IMR-90 (cell line): ENCODE measurements around the gene STPG1. TPM values are rescaled to one million over a fixed set of nuclear protein-coding genes. Genes with fewer than 3 reads are reported as not detected.

Experiments
- ATAC-seq: fragments of 200-7000 bp; cut with Tn5 transposase; 2 replicates; pipeline ENCODE4 v1.9.1; 2020; ENCODE audit warnings: low read depth, mild to moderate bottlenecking, moderate library complexity
- BruUV-seq: library from RNA; stranded (reverse); fragments of 400-500 nt; replicated peaks from 2 replicates; lab custom pipeline; 2021; lab: Mats Ljungman, UMichigan
- CTCF ChIA-PET: fragments of 300-600 bp; formaldehyde crosslinking; extraction: SDS; loops from one replicate; lab custom pipeline; 2021; ENCODE audit warnings: antibody characterized with exemption; lab: Yijun Ruan, JAX
- POLR2A ChIA-PET: fragments of 300-600 bp; sonication (Branson Sonifier 250); formaldehyde crosslinking; loops from one replicate; lab custom pipeline; 2022; ENCODE audit warnings: antibody characterized with exemption; ENCODE audit not compliant: unreplicated experiment; lab: Charles Lee
- DNase-seq: peaks from one replicate; pipeline ENCODE4 v3.0.0; 2013
- H2AFZ ChIP-seq: replicated peaks from 2 replicates; pipeline ENCODE3; 2013; ENCODE audit warnings: low read length, mild to moderate bottlenecking; ENCODE audit not compliant: poor library complexity
- H2AK5ac ChIP-seq: 2 replicates; pipeline ENCODE4 v1.6.1; 2013; ENCODE audit warnings: low read depth, low read length, inconsistent platforms
- H2AK9ac ChIP-seq: replicated peaks from 2 replicates; pipeline ENCODE3; 2013; ENCODE audit warnings: mild to moderate bottlenecking, low read depth, low read length, moderate library complexity; ENCODE audit not compliant: poor library complexity
- H2BK120ac ChIP-seq: 2 replicates; pipeline ENCODE4 v1.6.1; 2013; ENCODE audit warnings: low read depth, low read length, inconsistent platforms
- H2BK15ac ChIP-seq: 3 replicates; pipeline ENCODE4 v1.6.1; 2013; ENCODE audit warnings: low read depth, low read length, inconsistent platforms
- H2BK20ac ChIP-seq: 2 replicates; pipeline ENCODE4 v1.6.1; 2013; ENCODE audit warnings: low read depth, mild to moderate bottlenecking, inconsistent platforms, low read length, moderate library complexity
- H2BK5ac ChIP-seq: 2 replicates; pipeline ENCODE4 v1.6.1; 2013; ENCODE audit warnings: mild to moderate bottlenecking, low read depth, low read length, inconsistent platforms; ENCODE audit not compliant: poor library complexity, severe bottlenecking
- H3K14ac ChIP-seq: replicated peaks from 2 replicates; pipeline ENCODE4 v1.6.1; 2013; ENCODE audit warnings: low read depth, low read length, inconsistent platforms
- H3K18ac ChIP-seq: 2 replicates; pipeline ENCODE4 v1.6.1; 2013; ENCODE audit warnings: low read depth, low read length, control low read depth
- H3K23ac ChIP-seq: 2 replicates; pipeline ENCODE4 v1.6.1; 2013; ENCODE audit warnings: low read depth, low read length, inconsistent platforms
- H3K27ac ChIP-seq: 2 replicates; pipeline ENCODE4 v1.5.1; 2013; ENCODE audit warnings: mild to moderate bottlenecking, control low read depth, low read length; ENCODE audit not compliant: insufficient read depth
- H3K27me3 ChIP-seq: 2 replicates; pipeline ENCODE4 v1.6.1; 2013; ENCODE audit warnings: low read length; ENCODE audit not compliant: control insufficient read depth, insufficient read depth
- H3K36me3 ChIP-seq: 2 replicates; pipeline ENCODE4 v1.6.1; 2013; ENCODE audit warnings: low read length, mixed read lengths; ENCODE audit not compliant: control insufficient read depth, insufficient read depth
- H3K4ac ChIP-seq: 2 replicates; pipeline ENCODE4 v1.6.1; 2013; ENCODE audit warnings: low read depth, low read length, inconsistent platforms
- H3K4me1 ChIP-seq: 2 replicates; pipeline ENCODE4 v1.6.1; 2013; ENCODE audit warnings: low read length, mixed read lengths; ENCODE audit not compliant: control insufficient read depth, insufficient read depth
- H3K4me2 ChIP-seq: 2 replicates; pipeline ENCODE4 v1.6.1; 2013; ENCODE audit warnings: low read depth, mild to moderate bottlenecking, control low read depth, low read length, moderate library complexity
- H3K4me3 ChIP-seq: 2 replicates; pipeline ENCODE4 v1.5.1; 2013; ENCODE audit warnings: low read depth, mild to moderate bottlenecking, control low read depth, low read length, moderate library complexity; ENCODE audit not compliant: insufficient read depth
- H3K56ac ChIP-seq: 2 replicates; pipeline ENCODE4 v1.6.1; 2013; ENCODE audit warnings: low read length, inconsistent platforms; ENCODE audit not compliant: insufficient read depth; ENCODE audit errors: extremely low read depth
- H3K79me1 ChIP-seq, 2 experiments: 2 replicates each; pipeline ENCODE4 v1.6.1; 2013; ENCODE audit warnings: low read length in 2 of 2, inconsistent platforms in 1 of 2, low read depth in 1 of 2
- H3K9ac ChIP-seq: 2 replicates; pipeline ENCODE4 v1.6.1; 2013; ENCODE audit warnings: low read depth, low read length, control low read depth
- H3K9me1 ChIP-seq: 2 replicates; pipeline ENCODE4 v1.6.1; 2013; ENCODE audit warnings: low read length, inconsistent platforms; ENCODE audit not compliant: insufficient read depth
- H3K9me3 ChIP-seq: 2 replicates; pipeline ENCODE4 v1.6.1; 2013; ENCODE audit warnings: low read length; ENCODE audit not compliant: control insufficient read depth, insufficient read depth
- H4K20me1 ChIP-seq: 2 replicates; pipeline ENCODE4 v1.6.1; 2013; ENCODE audit warnings: low read length, inconsistent platforms; ENCODE audit not compliant: insufficient read depth
- H4K5ac ChIP-seq: 2 replicates; pipeline ENCODE4 v1.6.1; 2013; ENCODE audit warnings: mild to moderate bottlenecking, low read depth, low read length, control low read depth
- H4K8ac ChIP-seq, 2 experiments: 2 replicates each; pipeline ENCODE4 v1.6.1; 2013; ENCODE audit warnings: low read depth in 2 of 2, low read length in 2 of 2, control low read depth in 1 of 2, inconsistent platforms in 1 of 2
- H4K91ac ChIP-seq: 2 replicates; pipeline ENCODE4 v1.6.1; 2013; ENCODE audit warnings: low read depth, low read length, inconsistent platforms; ENCODE audit not compliant: insufficient read depth
- CEBPB ChIP-seq: IDR thresholded peaks from 2 replicates; pipeline ENCODE4 v1.6.1; 2012; ENCODE audit warnings: low read depth, low read length, improper control_type of control experiment
- MXI1 ChIP-seq: IDR thresholded peaks from 2 replicates; pipeline ENCODE4 v1.6.1; 2012; ENCODE audit warnings: low read depth, mild to moderate bottlenecking, low read length, moderate library complexity, borderline replicate concordance
- NFE2L2 ChIP-seq: fragments of 150-350 bp; IDR thresholded peaks from 2 replicates; pipeline ENCODE4 v1.6.1; 2016; ENCODE audit warnings: low read depth, mild to moderate bottlenecking, low read length
- POLR2A ChIP-seq: IDR thresholded peaks from 2 replicates; pipeline ENCODE4 v1.6.1; 2012; ENCODE audit warnings: mild to moderate bottlenecking, low read depth, low read length
- RAD21 ChIP-seq: IDR thresholded peaks from 2 replicates; pipeline ENCODE4 v1.6.1; 2012; ENCODE audit warnings: low read length, improper control_type of control experiment
- SMC3 ChIP-seq: fragments of 150-350 bp; IDR thresholded peaks from 2 replicates; pipeline ENCODE4 v1.6.1; 2016; ENCODE audit warnings: low read depth, mild to moderate bottlenecking, antibody characterized with exemption, low read length, moderate library complexity
- WGBS, 2 experiments: methylation state at CpG; one replicate each; pipeline versions ENCODE4 v1.1.5 to v1.1.7; 2013; ENCODE audit warnings: missing lambda C conversion rate in 2 of 2; ENCODE audit not compliant: insufficient read length in 1 of 2; ENCODE audit errors: extremely low coverage in 2 of 2; 5-methylcytosine and 5-hydroxymethylcytosine counted together
- dilution Hi-C: fragments of 300-500 bp; cut with HindIII; formaldehyde crosslinking; loops from one replicate; pipeline ENCODE4 v1.14.3; 2018; ENCODE audit warnings: low sequenced_read_pairs; ENCODE audit not compliant: unreplicated experiment
- in situ Hi-C: fragments of 300-500 bp; cut with MboI; formaldehyde crosslinking; loops from 3 replicates; pipeline ENCODE4 v1.14.3; 2019; ENCODE audit warnings: low sequenced_read_pairs, inconsistent platforms, mixed read lengths
- intact Hi-C: fragments of 100-400 bp; cut with micrococcal nuclease; formaldehyde crosslinking; loops from 2 replicates; pipeline ENCODE4 v1.10.0; 2022
- polyA plus RNA-seq, 3 experiments: library from polyadenylated mRNA; depleted of rRNA; stranded (reverse); fragments of >200 nt; gene quantifications; 2 replicates each; pipeline ENCODE4 v1.2.3, GENCODE V29; 2012; ENCODE audit warnings: low replicate concordance in 1 of 3
- total RNA-seq: library from RNA; depleted of rRNA; stranded (reverse); fragments of >200 nt; gene quantifications from 2 replicates; pipeline ENCODE4 v1.2.3, GENCODE V29; 2012
- TF ChIP-seq, protein P1 (sequence below): conservative IDR thresholded peaks from 2 replicates; pipeline ENCODE4 v1.5.1; 2012; ENCODE audit warnings: mild to moderate bottlenecking, low read depth, low read length, improper control_type of control experiment
- TF ChIP-seq, protein P2 (sequence below): fragments of 150-350 bp; IDR thresholded peaks from 2 replicates; pipeline ENCODE4 v1.6.1; 2017; ENCODE audit warnings: mild to moderate bottlenecking, antibody characterized with exemption, low read length, low read depth

The STPG1 gene
- total and polyA plus RNA-seq, 2 of the 4 experiments (the other 2 are of a cell fraction) = 3.0 to 6.5 TPM

DNA sequence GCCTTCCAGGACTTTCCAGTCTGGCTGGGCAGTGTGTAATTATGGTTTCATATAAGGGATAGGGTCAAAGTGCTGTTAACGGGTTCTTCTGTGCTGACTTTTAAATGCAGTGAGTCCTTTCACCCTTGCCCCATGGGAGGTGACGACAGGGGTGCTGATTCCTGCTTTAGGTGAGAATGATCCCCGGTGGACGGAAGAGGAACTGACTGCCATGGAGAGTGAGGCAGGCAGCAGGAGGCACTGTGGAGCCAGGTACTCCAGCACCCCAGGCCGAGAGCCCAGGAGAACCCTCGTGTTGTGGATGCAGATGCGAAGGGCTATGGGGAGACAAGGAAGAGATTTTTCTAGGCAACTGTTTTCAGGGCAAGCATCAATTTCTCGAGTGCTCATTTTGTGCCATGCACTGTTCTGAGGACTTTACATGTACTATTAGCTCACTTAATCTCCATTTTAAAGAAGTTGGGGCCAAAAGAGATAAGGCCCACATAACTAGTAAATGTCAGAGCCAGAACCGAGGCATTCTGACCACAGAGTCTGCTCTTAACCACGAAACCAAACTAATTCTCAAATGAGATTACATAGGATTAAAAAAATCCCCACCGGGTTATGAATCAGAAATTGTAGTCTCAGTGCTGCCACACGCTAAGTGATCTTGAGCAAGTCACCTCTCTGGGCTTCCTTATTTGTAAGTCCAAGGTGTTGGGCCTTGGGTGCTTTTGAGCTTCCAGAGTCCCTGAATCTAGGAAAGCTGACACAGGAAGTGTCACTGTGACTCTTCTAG, 28.2 kb downstream of the STPG1 start:
- H3K14ac ChIP-seq = peak overlapping the region; percentile 43
- peak overlapping the region; percentile 52 for H3K4ac ChIP-seq
- CTCF ChIA-PET = interaction anchor here (0.9 to 4.6 kb wide), 4 partner anchors 8 to 186 kb away, joined by 3 to 18 read pairs (median 5); no protein-coding TSS in a partner anchor
- H3K9ac ChIP-seq = no peak overlapping the region
- peak overlapping the region; percentile 26; the same call in 1 of the 2 replicates for H4K5ac ChIP-seq
- BruUV-seq = no TSS peak
- no peaks in the 10 kb centered on the region for H3K27me3 ChIP-seq
- no peak overlapping the region for H3K18ac ChIP-seq
- H3K4me2 ChIP-seq = no peak overlapping the region
- intact Hi-C loops (loop anchor here (10.0 kb wide), 1 partner anchor 91 kb away; no protein-coding TSS in a partner anchor), in situ Hi-C loops (no loop called here), dilution Hi-C loops (no loop called here)
- H3K79me1 ChIP-seq = peaks cover 0 to 12% of the 10 kb centered on the region in 2 experiments; a peak in 1 of 4 replicates
- H3K56ac ChIP-seq = no peak overlapping the region
- H3K9me3 ChIP-seq = no peaks in the 10 kb centered on the region
- H2BK5ac ChIP-seq = no peak overlapping the region
- POLR2A ChIA-PET = no interaction called here
- H2AFZ ChIP-seq = no peak overlapping the region
- ATAC-seq (no peak), DNase-seq (peak; percentile 49)
- H2BK15ac ChIP-seq = peak overlapping the region; percentile 40; the same call in 2 of the 3 replicates
- H4K20me1 ChIP-seq = peaks cover 4% of the 10 kb centered on the region; the same call in 1 of the 2 replicates
- H3K4me3 ChIP-seq = no peak overlapping the region
- H4K91ac ChIP-seq = peak overlapping the region; percentile 54; the same call in 1 of the 2 replicates
- WGBS, 2 experiments = 74% methylated on average over 3 of the region's 12 CpGs; no CpG with 5 or more reads in 1 of the 2 experiments
- no peaks in the 10 kb centered on the region for H3K36me3 ChIP-seq
- TF ChIP-seq NFE2L2 (no peak), SMC3 (no peak), MXI1 (no peak), RAD21 (peak; percentile 5; the same call in 1 of the 2 replicates), CEBPB (no peak), POLR2A (no peak)
- TF ChIP-seq, protein P1, sequence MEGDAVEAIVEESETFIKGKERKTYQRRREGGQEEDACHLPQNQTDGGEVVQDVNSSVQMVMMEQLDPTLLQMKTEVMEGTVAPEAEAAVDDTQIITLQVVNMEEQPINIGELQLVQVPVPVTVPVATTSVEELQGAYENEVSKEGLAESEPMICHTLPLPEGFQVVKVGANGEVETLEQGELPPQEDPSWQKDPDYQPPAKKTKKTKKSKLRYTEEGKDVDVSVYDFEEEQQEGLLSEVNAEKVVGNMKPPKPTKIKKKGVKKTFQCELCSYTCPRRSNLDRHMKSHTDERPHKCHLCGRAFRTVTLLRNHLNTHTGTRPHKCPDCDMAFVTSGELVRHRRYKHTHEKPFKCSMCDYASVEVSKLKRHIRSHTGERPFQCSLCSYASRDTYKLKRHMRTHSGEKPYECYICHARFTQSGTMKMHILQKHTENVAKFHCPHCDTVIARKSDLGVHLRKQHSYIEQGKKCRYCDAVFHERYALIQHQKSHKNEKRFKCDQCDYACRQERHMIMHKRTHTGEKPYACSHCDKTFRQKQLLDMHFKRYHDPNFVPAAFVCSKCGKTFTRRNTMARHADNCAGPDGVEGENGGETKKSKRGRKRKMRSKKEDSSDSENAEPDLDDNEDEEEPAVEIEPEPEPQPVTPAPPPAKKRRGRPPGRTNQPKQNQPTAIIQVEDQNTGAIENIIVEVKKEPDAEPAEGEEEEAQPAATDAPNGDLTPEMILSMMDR = peak; percentile 59
- TF ChIP-seq, protein P2, sequence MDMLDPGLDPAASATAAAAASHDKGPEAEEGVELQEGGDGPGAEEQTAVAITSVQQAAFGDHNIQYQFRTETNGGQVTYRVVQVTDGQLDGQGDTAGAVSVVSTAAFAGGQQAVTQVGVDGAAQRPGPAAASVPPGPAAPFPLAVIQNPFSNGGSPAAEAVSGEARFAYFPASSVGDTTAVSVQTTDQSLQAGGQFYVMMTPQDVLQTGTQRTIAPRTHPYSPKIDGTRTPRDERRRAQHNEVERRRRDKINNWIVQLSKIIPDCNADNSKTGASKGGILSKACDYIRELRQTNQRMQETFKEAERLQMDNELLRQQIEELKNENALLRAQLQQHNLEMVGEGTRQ = no peak
- peak overlapping the region in 1 of 2 experiments; percentile 46; a peak in 1 of 4 replicates for H4K8ac ChIP-seq
- 0 out of 2 replicates have a peak overlapping the region, but pooled peaks have one; percentile 2 for H2BK20ac ChIP-seq
- H2AK9ac ChIP-seq = peak overlapping the region; percentile 11
- H3K9me1 ChIP-seq = peaks cover 24% of the 10 kb centered on the region
- peaks cover 12% of the 10 kb centered on the region for H3K4me1 ChIP-seq
- no peak overlapping the region; the same call in 1 of the 2 replicates for H3K23ac ChIP-seq
- peak overlapping the region; percentile 54; the same call in 1 of the 2 replicates for H2AK5ac ChIP-seq
- no peak overlapping the region for H3K27ac ChIP-seq
- peak overlapping the region; percentile 32; the same call in 1 of the 2 replicates for H2BK120ac ChIP-seq
